ENCODE results near the gene SUPT6H.

Gene SUPT6H

DNA sequence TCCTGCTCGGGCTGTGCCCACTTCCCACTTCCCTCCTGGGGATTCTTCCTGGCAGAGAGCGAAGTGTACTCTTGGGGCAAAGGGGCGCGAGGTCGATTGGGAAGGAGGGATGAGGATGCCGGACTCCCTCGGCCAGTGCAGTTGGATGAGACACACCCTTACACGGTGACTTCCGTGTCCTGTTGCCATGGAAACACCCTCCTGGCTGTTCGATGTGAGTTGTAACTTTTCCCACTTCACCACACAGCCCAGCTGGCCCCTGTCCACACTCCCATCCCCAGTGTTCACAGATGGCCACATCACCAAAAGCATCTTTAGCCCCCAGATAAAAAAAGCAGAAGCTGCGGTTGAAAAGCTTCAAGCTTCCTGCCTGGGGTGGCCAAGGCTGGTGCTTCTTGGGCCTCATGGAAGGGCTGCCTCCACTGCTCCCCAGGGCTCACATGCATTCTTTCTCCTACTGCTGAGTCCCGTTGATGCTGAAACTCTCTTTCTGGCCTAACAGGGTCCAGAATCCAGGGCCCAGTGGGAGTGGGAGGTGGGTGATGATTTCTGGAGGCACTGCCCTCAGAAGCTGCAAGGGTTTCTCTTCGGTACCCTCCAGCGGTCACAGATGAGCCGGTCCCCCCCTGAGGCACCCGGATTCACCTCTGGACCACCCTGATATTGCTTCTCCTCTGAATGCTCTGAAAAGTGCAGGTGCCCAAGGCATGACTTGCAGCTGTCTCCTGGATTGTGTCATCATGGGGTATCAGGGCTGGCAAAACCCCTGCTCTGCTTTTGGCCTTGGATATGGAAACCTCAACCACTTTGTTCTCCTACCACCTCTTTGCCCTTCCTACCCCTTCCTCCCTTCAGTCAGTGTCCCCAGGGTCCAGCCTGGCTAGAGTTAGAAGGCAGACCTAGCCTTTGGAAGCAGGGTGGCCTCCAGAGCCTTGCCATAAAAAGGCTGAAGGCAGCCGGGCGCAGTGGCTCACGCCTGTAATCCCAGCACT lies 79.6 kb downstream of the SUPT6H start:
- TF ChIP-seq ZFX (IDR thresholded peaks at IDR 0.05; ENCODE audit: borderline replicate concordance): no peak
- TF ChIP-seq CTCF (IDR thresholded peaks at IDR 0.05): no peak
- H3K27ac ChIP-seq: no peak overlapping the region

DNA sequence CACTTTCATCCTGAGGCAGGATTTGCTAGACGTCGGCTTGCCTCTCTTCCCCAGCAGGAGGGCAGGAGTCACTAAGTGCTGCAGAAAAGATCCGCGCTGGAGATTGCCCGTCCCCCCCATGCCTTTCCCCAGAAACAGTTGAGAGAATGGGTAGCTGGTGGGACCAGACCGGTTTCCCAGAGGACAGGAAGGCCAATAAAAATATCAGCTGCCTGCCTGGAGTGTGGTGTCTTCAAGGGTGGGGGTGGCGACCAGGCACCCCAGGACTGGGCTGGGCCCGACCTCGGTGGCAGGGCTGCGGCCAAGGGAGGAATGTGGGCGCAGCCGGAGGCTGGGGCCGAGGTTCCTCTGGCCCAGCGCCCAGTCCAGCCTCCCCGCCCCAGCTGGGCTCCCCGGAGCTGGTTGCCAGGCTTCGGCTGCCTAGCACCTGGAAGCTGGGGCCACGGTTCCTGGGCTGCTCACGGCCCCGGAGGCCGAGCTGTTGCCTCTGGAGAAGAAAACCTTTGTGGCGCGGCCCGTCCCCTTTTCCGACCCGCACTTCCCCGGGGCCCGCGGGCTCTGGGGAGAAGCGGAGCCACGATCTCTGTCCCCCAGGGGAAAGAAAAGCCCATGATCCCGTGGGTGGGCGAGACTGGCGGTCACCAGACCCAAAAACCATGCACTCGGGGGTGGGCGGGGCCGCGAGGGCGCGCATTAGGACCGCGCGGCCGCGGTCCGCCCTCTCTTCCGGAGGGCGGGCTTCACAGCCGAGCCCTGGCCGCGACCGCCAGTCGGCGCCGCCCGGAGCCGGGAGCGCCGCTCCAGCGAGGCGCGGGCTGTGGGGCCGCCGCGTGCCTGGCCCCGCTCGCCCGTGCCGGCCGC lies 81.5 kb downstream of the SUPT6H start, which contains the start of gene TRAF4:
Gene TRAF4, plus strand, starts transcription at position 769 of the 861 bp plus-strand sequence. CDS start 102 bp downstream, outside the sequence.
- TF ChIP-seq CTCF (IDR thresholded peaks at IDR 0.05) (peak; percentile 40; the same call in 1 of the 2 replicates), ZFX (IDR thresholded peaks at IDR 0.05; ENCODE audit: borderline replicate concordance) (no peak)
- peak within 1 kb of the TSS; percentile 96 for H3K27ac ChIP-seq

DNA sequence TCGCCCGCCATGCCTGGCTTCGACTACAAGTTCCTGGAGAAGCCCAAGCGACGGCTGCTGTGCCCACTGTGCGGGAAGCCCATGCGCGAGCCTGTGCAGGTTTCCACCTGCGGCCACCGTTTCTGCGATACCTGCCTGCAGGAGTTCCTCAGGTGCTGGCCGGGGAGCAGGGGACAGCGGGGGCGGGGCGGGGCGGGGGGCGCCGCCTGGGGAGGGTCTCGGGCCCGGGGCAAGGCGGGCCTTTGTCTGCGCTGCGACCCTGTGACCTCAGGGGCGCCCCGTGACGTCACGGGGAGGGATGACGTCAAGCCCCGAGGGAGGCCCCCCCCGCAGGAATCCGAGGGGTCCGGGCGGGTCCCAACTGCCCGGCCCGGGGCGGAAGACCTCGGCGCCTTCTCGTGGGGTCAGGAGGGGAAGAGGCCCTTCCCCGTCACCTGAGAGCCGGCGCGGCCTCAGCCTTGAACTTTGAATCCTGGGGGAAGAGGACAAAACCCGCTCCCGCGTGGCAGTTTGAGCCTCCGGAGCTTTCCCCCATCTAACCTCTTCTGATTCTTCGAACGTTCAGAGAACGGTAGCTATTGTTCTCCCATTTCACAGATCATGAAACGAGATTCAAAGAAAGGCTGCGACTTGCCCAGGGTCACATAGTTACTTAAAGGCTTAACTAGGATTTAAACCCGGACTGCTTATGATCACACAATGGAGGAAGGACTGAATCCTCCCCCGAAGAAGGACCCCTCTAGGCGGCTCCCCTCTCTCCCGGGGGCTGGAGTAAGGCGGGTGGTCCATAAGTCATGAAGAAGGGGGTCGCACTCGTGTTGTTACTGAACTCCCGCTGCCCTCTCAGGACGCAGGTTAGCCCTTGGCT lies 82.3 kb downstream of the SUPT6H start:
- TF ChIP-seq ZFX (IDR thresholded peaks at IDR 0.05; ENCODE audit: borderline replicate concordance) (no peak), CTCF (IDR thresholded peaks at IDR 0.05) (peak; percentile 6; the same call in 1 of the 2 replicates)
- peak overlapping the region; percentile 96 for H3K27ac ChIP-seq

GRCh38 chr17:28744972-28745785 lies 83.2 kb downstream of the SUPT6H start:
- no peak for TF ChIP-seq ZFX (IDR thresholded peaks at IDR 0.05; ENCODE audit: borderline replicate concordance)
- no peak for TF ChIP-seq CTCF (IDR thresholded peaks at IDR 0.05)

GRCh38 chr17:28745786-28746411 lies 83.9 kb downstream of the SUPT6H start:
- TF ChIP-seq ZFX (IDR thresholded peaks at IDR 0.05; ENCODE audit: borderline replicate concordance): no peak
- no peak for TF ChIP-seq CTCF (IDR thresholded peaks at IDR 0.05)
- peak overlapping the region; percentile 96 for H3K27ac ChIP-seq

More at GRCh38 chr17:28744972-28745785, 83.2 kb downstream of the SUPT6H start:
- H3K27ac ChIP-seq: peak overlapping the region; percentile 96

Data from 22Rv1 (cell line).